Panc1 (cell line): Measurements from ENCODE around the gene PLA2G2C. TPM values are rescaled to one million over a fixed set of nuclear protein-coding genes. Genes with fewer than 3 reads are reported as not detected.

Experiments used
- ATAC-seq: fragments of 200-7000 bp; cut with Tn5 transposase; 2 replicates; pipeline ENCODE4 v1.9.1; 2020; ENCODE audit warnings: mild to moderate bottlenecking, moderate library complexity
- BruUV-seq: library from RNA; stranded (reverse); fragments of 400-500 nt; replicated peaks from 2 replicates; lab custom pipeline; 2021; lab: Mats Ljungman, UMichigan
- CTCF ChIA-PET: fragments of 300-600 bp; sonication (Branson Sonifier 250); formaldehyde crosslinking; loops from one replicate; lab custom pipeline; 2022; ENCODE audit warnings: antibody characterized with exemption; lab: Charles Lee
- POLR2A ChIA-PET: fragments of 300-600 bp; sonication (Branson Sonifier 250); formaldehyde crosslinking; loops from one replicate; lab custom pipeline; 2022; ENCODE audit warnings: antibody characterized with exemption; lab: Charles Lee
- DNase-seq: peaks from one replicate; pipeline ENCODE4 v3.0.0-alpha.2; 2010; ENCODE audit warnings: low read depth, low spot score
- H3K27ac ChIP-seq: 2 replicates; pipeline ENCODE4 v1.5.1; 2011; ENCODE audit warnings: mild to moderate bottlenecking, low read length, inconsistent platforms
- H3K27me3 ChIP-seq: fragments of 200-500 bp; sonication (Bioruptor generic); 2 replicates; pipeline ENCODE4 v1.6.0; 2014; ENCODE audit warnings: low read length, inconsistent platforms; ENCODE audit not compliant: control insufficient read depth, insufficient read depth
- H3K36me3 ChIP-seq: fragments of 200-500 bp; sonication (Bioruptor generic); 2 replicates; pipeline ENCODE4 v1.5.1; 2014; ENCODE audit warnings: inconsistent platforms, mild to moderate bottlenecking, low read length, moderate library complexity; ENCODE audit not compliant: control insufficient read depth, insufficient read depth
- H3K4me1 ChIP-seq: 2 replicates; pipeline ENCODE4 v1.5.1; 2011; ENCODE audit warnings: inconsistent platforms, mild to moderate bottlenecking, low read length, moderate library complexity; ENCODE audit not compliant: control insufficient read depth, insufficient read depth
- H3K4me3 ChIP-seq, 2 experiments: 2 replicates each; pipeline ENCODE4 v1.5.1; 2011 to 2012; ENCODE audit warnings: low read depth in 2 of 2, low read length in 2 of 2, mild to moderate bottlenecking in 2 of 2, inconsistent platforms in 1 of 2, moderate library complexity in 1 of 2
- H3K9me3 ChIP-seq: fragments of 200-500 bp; sonication (Bioruptor generic); 2 replicates; pipeline ENCODE4 v1.5.1; 2014; ENCODE audit warnings: low read depth, mild to moderate bottlenecking, inconsistent platforms, low read length, moderate library complexity; ENCODE audit not compliant: control insufficient read depth, insufficient read depth
- POLR2AphosphoS5 ChIP-seq: IDR thresholded peaks from 2 replicates; pipeline ENCODE4 v1.6.1; 2012; ENCODE audit warnings: mild to moderate bottlenecking, low read depth, low read length, moderate library complexity
- SIN3A ChIP-seq: IDR thresholded peaks from 2 replicates; pipeline ENCODE4 v1.6.1; 2012; ENCODE audit warnings: low read depth, mild to moderate bottlenecking, low read length, moderate library complexity, borderline replicate concordance; ENCODE audit not compliant: insufficient read depth
- TCF7L2 ChIP-seq: IDR thresholded peaks from 2 replicates; pipeline ENCODE4 v1.6.1; 2011; ENCODE audit warnings: mild to moderate bottlenecking, low read depth, low read length, inconsistent platforms
- in situ Hi-C: cut with HindIII; loops from 2 replicates; pipeline ENCODE4 v1.10.0; 2016; ENCODE audit warnings: low sequenced_read_pairs, low pct_unique_long_range_greater_than_20kb
- intact Hi-C: fragments of 100-400 bp; cut with micrococcal nuclease; formaldehyde crosslinking; loops from one replicate; pipeline ENCODE4 v1.10.0; 2022; ENCODE audit not compliant: unreplicated experiment
- total RNA-seq: library from RNA; stranded (reverse); gene quantifications from one replicate; pipeline ENCODE4 v1.2.1, GENCODE V29; 2021; ENCODE audit not compliant: unreplicated experiment
- TF ChIP-seq, protein P1 (sequence below), 2 experiments: IDR thresholded peaks; 2 replicates each; pipeline ENCODE4 v1.6.1; 2011 to 2012; ENCODE audit warnings: low read depth in 2 of 2, control low read depth in 1 of 2, low read length in 1 of 2, mild to moderate bottlenecking in 1 of 2, moderate library complexity in 1 of 2; ENCODE audit not compliant: insufficient read depth in 1 of 2
- TF ChIP-seq, protein P2 (sequence below): fragments of 450-650 bp; IDR thresholded peaks from 2 replicates; pipeline ENCODE4 v1.5.1; 2017; ENCODE audit warnings: mild to moderate bottlenecking

The PLA2G2C gene
- total RNA-seq, 1 experiment from 2014 or later = not detected

DNA sequence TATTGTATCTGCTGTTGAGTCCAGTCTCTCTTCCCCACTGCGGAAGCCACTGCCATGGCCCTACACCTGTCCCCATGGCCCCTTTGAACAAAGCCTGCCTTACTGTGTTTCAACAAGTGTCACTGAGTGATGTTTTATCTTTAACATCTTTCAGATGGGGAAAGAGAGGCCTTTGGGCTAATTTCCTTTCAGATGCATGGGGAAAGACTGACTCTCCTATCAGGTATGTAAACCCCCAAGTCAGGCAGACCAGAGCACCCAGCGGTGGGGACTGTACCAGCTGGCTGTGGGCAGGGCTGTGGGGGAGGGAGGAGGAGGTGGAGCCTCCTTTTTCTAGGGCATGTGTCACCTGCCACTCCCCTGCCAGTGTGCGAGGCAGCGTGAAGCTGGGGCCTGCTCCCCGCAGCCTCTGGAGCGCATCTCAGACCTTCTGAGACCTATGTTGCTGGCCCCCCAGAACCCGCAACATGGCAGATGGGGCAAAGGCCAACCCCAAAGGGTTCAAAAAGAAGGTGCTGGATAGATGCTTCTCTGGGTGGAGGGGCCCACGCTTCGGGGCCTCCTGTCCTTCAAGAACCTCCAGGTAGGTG is 47.3 kb downstream of the PLA2G2C start, which contains the start of gene PLA2G2F:
Gene PLA2G2F (plus strand): TSS at position 363 of the 590 bp plus-strand sequence. CDS start 105 bp downstream, at position 468.
- Histone ChIP-seq H3K4me3 (no peak within 1 kb of the TSS), H3K9me3 (no peaks in the 10 kb centered on the region), H3K27ac (no peak within 1 kb of the TSS), H3K4me1 (no peaks in the 10 kb centered on the region), H3K27me3 (no peaks in the 10 kb centered on the region), H3K36me3 (no peaks in the 10 kb centered on the region)
- no TSS peak for BruUV-seq
- DNase-seq (no peak), ATAC-seq (no peak)
- ChIA-PET CTCF (no interaction called here), POLR2A (no interaction called here)
- TF ChIP-seq TCF7L2 = no peak
- no peak for TF ChIP-seq POLR2AphosphoS5
- TF ChIP-seq, protein P1, sequence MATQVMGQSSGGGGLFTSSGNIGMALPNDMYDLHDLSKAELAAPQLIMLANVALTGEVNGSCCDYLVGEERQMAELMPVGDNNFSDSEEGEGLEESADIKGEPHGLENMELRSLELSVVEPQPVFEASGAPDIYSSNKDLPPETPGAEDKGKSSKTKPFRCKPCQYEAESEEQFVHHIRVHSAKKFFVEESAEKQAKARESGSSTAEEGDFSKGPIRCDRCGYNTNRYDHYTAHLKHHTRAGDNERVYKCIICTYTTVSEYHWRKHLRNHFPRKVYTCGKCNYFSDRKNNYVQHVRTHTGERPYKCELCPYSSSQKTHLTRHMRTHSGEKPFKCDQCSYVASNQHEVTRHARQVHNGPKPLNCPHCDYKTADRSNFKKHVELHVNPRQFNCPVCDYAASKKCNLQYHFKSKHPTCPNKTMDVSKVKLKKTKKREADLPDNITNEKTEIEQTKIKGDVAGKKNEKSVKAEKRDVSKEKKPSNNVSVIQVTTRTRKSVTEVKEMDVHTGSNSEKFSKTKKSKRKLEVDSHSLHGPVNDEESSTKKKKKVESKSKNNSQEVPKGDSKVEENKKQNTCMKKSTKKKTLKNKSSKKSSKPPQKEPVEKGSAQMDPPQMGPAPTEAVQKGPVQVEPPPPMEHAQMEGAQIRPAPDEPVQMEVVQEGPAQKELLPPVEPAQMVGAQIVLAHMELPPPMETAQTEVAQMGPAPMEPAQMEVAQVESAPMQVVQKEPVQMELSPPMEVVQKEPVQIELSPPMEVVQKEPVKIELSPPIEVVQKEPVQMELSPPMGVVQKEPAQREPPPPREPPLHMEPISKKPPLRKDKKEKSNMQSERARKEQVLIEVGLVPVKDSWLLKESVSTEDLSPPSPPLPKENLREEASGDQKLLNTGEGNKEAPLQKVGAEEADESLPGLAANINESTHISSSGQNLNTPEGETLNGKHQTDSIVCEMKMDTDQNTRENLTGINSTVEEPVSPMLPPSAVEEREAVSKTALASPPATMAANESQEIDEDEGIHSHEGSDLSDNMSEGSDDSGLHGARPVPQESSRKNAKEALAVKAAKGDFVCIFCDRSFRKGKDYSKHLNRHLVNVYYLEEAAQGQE (IDR thresholded peaks at IDR 0.05; ENCODE audit: insufficient read depth in 1 of 2, low read depth in 2 of 2, low read length in 1 of 2) = no peak
- TF ChIP-seq, protein P2, sequence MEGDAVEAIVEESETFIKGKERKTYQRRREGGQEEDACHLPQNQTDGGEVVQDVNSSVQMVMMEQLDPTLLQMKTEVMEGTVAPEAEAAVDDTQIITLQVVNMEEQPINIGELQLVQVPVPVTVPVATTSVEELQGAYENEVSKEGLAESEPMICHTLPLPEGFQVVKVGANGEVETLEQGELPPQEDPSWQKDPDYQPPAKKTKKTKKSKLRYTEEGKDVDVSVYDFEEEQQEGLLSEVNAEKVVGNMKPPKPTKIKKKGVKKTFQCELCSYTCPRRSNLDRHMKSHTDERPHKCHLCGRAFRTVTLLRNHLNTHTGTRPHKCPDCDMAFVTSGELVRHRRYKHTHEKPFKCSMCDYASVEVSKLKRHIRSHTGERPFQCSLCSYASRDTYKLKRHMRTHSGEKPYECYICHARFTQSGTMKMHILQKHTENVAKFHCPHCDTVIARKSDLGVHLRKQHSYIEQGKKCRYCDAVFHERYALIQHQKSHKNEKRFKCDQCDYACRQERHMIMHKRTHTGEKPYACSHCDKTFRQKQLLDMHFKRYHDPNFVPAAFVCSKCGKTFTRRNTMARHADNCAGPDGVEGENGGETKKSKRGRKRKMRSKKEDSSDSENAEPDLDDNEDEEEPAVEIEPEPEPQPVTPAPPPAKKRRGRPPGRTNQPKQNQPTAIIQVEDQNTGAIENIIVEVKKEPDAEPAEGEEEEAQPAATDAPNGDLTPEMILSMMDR = no peak
- no peak for TF ChIP-seq SIN3A
- intact Hi-C loops (no loop called here), in situ Hi-C loops (no loop called here)

GRCh38 chr1:20138346-20138745 is 48.0 kb downstream of the PLA2G2C start:
- Histone ChIP-seq H3K4me3 (no peak overlapping the region), H3K4me1 (no peaks in the 10 kb centered on the region), H3K27me3 (no peaks in the 10 kb centered on the region), H3K27ac (no peak overlapping the region), H3K9me3 (no peaks in the 10 kb centered on the region), H3K36me3 (no peaks in the 10 kb centered on the region)
- ChIA-PET POLR2A (interaction anchor here (0.6 kb wide), 1 partner anchor 20 kb away, joined by 3 read pairs; no protein-coding TSS in a partner anchor), CTCF (no interaction called here)
- ATAC-seq (no peak), DNase-seq (no peak)
- intact Hi-C loops = no loop called here
- TF ChIP-seq SIN3A (no peak), TCF7L2 (no peak), POLR2AphosphoS5 (no peak)
- TF ChIP-seq, protein P1 (IDR thresholded peaks at IDR 0.05; ENCODE audit: insufficient read depth in 1 of 2, low read depth in 2 of 2, low read length in 1 of 2) = no peak
- TF ChIP-seq, protein P2 = no peak
- no TSS peak for BruUV-seq
- in situ Hi-C loops = no loop called here
